ENCODE data around the gene MAP1LC3B2.
"Not testable (repeated sequence)": the region's sequence is repeated elsewhere in the genome, so short reads cannot be mapped to it uniquely, and the experiment has no call there.

MAP1LC3B2 gene

GRCh38 chr12:116565963-116566362, 6.8 kb downstream of the MAP1LC3B2 start:
- no peak for DNase-seq (ENCODE audit: low spot score)
- no peak for TF ChIP-seq CTCF (IDR thresholded peaks at IDR 0.05; ENCODE audit: extremely low read depth, missing control alignments)

GRCh38 chr12:116568203-116568602, 9.0 kb downstream of the MAP1LC3B2 start:
- no peak for DNase-seq (ENCODE audit: low spot score)
- TF ChIP-seq CTCF (IDR thresholded peaks at IDR 0.05; ENCODE audit: extremely low read depth, missing control alignments), result no peak

GRCh38 chr12:116571089-116571488, 11.9 kb downstream of the MAP1LC3B2 start:
- no peak for DNase-seq (ENCODE audit: low spot score)
- no peak for TF ChIP-seq CTCF (IDR thresholded peaks at IDR 0.05; ENCODE audit: extremely low read depth, missing control alignments)

GRCh38 chr12:116573776-116574175, 14.6 kb downstream of the MAP1LC3B2 start:
- no peak for DNase-seq (ENCODE audit: low spot score)
- TF ChIP-seq CTCF (IDR thresholded peaks at IDR 0.05; ENCODE audit: extremely low read depth, missing control alignments), result no peak

- DNase-seq (ENCODE audit: low spot score), result not testable (repeated sequence)
Observed at GRCh38 chr12:116575754-116576153, 16.6 kb downstream of the MAP1LC3B2 start.

GRCh38 chr12:116577154-116577561, 18.0 kb downstream of the MAP1LC3B2 start:
- DNase-seq (ENCODE audit: low spot score), result no peak
- no peak for TF ChIP-seq CTCF (IDR thresholded peaks at IDR 0.05; ENCODE audit: extremely low read depth, missing control alignments)

GRCh38 chr12:116578051-116578450, 18.9 kb downstream of the MAP1LC3B2 start:
- TF ChIP-seq CTCF (IDR thresholded peaks at IDR 0.05; ENCODE audit: extremely low read depth, missing control alignments), result no peak
- DNase-seq (ENCODE audit: low spot score), result no peak

- DNase-seq (ENCODE audit: low spot score), result no peak
- TF ChIP-seq CTCF (IDR thresholded peaks at IDR 0.05; ENCODE audit: extremely low read depth, missing control alignments), result no peak
Observed at GRCh38 chr12:116582610-116583009, 23.4 kb downstream of the MAP1LC3B2 start.
